NCI-H2107 treated with DMSO at 0.1 percent for 48 hours (cell line): Measurements from ENCODE around the gene STRN.
A peak's percentile ranks its signal among the peaks of the same experiment; 100 is the strongest.
"Not testable (repeated sequence)": the region's sequence is repeated elsewhere in the genome, so short reads cannot be mapped to it uniquely, and the experiment has no call there.

Source experiments
- DNase-seq: peaks from one replicate; lab custom pipeline; 2025; ENCODE audit not compliant: unreplicated experiment; lab: John Stamatoyannopoulos, UW

Gene STRN, protein sequence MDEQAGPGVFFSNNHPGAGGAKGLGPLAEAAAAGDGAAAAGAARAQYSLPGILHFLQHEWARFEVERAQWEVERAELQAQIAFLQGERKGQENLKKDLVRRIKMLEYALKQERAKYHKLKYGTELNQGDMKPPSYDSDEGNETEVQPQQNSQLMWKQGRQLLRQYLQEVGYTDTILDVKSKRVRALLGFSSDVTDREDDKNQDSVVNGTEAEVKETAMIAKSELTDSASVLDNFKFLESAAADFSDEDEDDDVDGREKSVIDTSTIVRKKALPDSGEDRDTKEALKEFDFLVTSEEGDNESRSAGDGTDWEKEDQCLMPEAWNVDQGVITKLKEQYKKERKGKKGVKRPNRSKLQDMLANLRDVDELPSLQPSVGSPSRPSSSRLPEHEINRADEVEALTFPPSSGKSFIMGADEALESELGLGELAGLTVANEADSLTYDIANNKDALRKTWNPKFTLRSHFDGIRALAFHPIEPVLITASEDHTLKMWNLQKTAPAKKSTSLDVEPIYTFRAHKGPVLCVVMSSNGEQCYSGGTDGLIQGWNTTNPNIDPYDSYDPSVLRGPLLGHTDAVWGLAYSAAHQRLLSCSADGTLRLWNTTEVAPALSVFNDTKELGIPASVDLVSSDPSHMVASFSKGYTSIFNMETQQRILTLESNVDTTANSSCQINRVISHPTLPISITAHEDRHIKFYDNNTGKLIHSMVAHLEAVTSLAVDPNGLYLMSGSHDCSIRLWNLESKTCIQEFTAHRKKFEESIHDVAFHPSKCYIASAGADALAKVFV

DNA sequence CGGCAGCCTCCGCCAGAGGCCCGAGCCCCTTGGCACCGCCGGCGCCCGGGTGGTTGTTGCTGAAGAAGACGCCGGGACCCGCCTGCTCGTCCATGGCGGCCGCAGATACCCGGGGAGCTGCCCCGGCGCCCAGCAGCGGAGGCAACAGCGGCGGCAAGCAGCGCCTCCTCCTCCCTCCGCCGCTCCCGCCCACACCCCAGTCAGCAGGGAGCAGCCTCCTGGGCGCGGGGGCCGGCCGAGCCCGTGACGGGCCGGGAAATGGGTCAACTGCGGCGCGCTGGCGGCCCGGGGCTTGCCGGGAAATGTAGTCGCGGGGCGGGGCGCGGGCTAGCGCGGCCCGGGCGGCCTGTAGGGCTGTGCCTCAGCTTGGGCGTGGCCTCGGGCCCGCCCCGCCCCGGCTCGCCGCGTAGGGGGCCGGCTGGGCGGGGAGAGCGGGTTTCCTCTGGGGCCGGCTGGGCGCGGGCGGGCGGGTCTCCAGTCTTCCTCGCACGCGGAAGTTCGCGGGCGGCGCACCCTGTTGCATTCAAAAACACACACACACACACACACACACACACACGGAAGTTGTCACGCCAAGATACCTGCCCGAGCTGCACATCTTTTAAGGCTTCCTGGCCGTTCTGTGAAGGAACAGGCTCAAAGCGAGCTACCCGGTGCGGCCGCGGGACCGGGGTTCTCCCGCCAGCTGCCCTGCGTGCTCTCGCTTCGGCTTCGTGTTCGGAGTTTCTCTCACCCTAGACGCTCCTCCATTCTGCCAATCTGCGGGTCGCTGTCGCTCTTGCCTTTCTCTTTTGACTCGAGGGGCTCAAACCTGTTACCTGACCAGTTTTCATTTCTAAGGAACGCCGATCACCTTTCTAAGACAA, at the start of gene STRN:
TSS of gene STRN (minus strand) at position 167 of the 866 bp plus-strand sequence. CDS start at position 94, 73 bp downstream.
- DNase-seq, result peak; percentile 77

DNA sequence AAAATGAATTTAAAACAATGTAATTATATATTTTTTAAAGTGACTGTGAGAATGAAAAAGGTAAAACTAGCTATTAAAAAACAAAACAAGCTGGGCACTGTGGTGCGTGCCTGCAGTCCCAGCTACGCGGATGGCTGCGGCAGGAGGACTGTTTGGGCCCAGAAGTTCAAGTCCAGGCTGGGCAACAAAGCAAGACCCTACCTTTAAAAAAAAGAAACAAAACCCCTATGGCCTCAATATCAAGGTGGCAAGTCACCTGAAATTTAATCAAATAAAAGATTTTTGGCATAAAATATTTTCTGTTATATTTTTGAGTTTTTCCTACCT, 46.9 kb upstream of the STRN start:
- no peak for DNase-seq

DNA sequence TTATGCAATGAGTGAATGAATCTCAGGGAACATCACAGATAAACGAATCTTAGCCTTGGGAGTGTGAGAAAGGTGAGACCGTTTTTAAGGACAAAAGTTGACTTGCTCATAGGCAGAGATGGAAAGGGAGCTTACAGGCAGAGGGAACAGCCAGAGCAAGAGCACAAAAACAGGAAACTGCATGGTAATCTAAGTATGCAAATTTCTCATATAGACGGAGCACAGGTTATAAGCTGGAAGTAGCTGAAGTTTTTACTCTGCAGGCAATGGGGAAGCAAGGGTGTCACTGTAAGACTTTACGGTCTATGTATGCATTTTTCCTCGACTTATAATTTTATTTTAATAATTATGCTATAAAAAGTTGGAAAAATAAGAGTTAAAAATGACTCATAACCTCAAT, 44.8 kb upstream of the STRN start:
- DNase-seq, result no peak

DNA sequence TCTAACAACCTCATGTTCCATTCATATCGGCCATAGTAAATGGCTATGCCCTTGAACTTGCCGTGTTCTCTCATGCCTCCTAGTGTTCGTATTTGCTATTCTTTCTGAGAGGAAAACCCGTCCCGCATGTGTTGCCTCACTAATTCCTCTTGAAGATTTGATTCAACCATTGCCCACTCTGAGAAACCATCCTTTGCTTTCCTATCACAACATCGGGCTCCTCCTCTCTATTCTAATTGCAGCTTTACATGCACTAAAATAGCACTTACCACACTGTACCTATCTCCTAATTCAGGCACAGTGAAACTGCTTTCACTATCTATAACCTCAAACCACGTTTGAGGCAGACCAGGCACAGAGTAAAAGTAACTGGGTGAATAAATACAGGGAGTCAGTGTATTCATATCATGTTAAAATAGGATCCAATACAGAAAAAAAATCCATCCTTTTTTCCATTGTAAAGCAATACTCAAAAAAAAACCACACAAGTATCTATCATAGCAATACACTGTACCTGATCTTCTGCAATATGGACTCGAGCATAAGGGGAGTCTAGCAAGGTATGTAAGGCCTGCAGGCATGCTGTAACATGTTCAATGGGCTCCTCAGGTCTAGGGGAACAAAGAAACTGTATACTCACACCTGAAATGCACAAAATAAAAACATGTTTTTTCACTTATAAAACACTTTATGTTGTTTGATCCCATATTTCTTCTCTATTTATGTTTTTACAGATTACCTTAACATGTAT, 39.0 kb upstream of the STRN start:
- peak; percentile 8 for DNase-seq

DNA sequence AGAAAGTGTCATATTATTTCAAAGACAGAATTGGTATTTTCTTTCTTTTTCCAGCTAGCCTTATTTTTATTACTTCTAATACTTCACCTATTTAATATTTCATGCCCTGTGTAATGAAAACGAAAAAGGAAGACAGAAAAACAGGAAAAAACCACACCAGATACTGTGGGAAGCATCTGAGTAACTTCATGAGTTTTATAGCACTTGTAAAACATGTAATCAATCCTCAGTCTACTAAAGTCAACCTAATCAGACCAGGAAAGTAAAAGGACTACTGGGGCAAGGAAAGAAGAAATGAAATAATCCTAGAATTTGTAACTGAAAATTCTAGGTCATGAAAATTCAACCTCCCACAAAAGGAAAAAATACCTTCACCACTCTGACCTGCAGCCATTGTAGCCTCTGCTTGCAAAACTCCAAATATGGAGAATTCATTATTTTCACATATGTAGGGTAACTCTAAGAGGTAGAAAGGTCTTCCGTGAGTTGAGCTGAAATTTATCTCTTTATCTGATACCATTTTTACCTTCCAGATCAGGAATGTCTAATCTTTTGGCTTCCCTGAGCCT, 34.7 kb upstream of the STRN start:
- DNase-seq, result no peak

DNA sequence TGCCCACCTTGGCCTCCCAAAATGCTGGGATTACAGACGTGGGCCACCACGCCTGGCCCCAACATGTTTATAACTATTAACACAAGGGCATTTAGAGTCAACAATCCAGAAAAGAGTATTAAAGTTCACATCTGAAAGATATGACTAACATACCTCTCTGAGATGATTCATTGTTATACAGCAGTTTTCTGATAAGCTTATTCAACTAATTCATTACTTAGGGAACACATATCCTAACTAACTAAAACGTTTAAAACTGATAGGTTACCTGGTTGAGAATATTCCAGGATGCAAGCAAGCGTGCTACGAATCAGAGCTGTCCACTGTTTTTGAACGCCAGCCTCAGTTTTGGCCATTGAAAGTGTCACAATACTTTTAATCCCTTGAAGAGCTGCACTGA, 34.0 kb upstream of the STRN start:
- DNase-seq, result no peak

DNA sequence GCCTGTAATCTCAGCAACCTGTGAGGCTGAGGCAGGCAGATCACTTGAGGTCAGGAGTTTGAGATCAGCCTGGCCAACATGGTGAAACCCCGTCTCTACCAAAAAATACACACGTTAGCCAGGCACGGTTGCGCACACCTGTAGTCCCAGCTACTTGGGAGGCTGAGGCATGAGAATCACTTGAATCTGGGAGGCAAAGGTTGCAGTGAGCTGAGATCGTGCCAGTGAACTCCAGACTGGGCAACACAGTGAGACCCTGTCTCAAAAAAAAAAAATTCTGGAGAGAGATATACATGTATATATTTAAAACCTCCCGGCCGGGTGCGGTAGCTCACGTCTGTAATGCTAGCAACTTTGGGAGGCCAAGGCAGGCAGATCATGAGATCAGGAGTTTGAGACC, 33.1 kb upstream of the STRN start:
- not testable (repeated sequence) for DNase-seq

DNA sequence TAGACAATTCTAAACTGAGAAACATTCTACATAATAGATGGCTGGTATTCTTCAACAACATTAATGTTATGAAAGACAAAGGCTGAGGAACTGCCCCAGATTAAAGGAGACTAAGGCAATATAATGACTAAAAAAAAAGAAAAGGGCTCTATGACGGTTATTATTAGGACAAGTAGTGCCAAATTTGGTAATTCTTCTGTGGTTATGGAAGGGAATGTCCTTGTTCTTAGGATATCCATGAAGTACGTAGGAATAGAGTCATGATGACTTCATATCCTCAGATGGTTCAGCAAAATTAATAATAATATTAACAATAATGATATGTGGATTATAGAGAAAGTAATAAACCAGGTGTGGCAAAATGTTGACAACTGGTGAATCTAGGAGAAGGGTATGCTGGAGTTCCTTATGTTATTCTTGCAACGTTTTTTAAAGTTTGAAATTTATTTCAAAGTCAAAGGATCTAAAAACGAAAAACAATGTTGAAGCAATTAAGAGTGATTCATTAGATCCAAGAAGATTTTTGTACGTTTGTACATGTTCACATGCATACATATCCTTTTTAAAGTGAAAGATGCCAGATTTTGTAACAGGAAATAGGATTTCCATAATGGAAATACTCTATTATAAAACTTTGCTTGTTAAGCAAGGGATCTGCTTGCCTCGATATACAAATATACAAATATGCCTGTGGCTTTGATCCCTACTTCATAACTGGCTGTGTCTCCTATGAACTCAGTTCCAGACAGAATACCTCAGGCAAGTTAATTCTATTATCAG, 27.7 kb upstream of the STRN start:
- no peak for DNase-seq

DNA sequence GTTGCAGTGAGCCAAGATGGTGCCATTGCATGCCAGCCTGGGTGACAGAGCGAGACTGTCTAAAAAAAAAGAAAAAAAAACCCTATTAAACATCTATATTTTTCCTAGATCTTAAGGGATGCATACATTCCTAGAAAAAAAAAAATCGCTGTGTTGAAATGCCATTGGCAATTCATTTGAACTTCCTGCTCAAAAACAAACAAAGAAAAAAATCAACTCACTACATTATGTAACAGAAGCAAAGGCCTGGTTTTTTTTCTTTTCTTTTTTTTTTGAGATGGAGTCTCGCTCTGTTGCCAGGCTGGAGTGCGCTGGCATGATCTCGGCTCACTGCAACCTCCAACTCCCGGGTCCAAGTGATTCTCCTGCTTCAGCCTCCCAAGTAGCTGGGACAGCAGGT, 21.7 kb upstream of the STRN start:
- no peak for DNase-seq

DNA sequence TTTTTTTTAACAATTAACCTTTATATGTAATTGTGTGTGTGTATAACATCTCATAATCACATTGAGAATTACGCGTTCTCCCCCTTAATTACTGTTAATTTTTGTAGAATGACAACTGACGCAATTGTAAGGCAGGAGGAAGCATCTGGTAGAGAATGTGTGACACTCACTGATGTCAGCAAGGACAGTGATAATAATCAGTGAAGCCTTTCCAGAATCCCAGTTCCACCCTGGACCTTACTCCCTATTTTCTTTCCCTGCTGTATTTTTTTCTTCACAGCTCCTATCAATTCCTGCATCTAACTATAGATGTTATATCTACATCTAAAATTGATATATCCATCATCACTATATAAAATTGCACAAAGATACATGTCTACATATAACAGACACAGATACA, 16.1 kb upstream of the STRN start:
- no peak for DNase-seq

DNA sequence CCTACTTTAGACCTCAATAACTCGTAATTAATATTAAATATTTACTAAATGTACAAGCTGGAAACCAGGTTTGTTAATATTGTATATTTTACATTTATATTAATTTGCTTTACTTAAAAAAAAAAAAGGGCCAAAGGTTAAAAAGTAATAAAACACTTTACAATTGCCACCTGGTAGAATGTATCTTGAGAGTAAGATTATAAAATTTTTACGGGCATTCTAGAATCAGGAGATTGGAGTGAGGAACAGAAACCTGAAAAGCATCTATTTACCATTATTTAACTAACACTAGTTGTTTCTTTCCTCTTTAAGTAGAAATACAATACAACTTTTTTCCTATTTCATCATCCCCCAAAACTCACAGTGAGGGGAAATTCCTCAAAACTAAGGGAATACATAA, 15.6 kb upstream of the STRN start:
- DNase-seq, result no peak

DNA sequence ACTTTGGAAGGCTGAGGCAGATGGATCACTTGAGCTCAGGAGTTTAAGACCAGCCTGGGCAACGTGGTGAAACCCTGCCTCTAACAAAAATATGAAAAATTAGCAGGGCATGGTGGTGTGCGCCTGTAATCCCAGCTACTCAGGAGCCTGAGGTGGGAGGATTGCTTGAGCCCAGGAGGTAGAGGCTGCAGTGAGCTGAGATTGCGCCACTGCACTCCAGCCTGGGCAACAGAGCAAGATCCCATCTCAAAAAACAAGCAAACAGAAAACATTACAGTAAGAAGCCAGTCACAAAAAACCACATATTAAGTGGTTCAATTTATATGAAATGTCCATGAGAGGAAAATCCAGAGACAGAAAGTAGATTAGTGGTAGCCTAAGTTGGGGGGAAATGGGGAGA, 12.7 kb upstream of the STRN start:
- DNase-seq, result not testable (repeated sequence)

DNA sequence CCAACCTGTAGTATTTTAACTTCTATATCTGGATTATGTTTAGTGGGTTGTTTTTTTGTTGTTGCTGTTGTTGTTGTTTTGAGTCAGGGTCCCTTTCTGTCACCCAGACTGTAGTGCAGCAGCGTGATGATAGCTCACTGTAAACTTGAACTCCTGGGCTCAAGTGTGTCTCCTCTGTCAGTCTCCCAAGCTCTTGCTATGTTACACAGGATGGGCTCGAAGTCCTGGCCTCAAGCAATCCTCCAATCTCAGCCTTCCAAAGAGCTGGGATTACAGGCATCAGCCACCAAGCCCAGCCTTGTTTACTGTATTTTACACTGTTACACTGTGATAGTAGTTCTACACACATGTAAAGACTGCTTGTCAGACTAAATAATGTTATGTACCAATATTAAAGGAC, 9.7 kb upstream of the STRN start:
- no peak for DNase-seq

DNA sequence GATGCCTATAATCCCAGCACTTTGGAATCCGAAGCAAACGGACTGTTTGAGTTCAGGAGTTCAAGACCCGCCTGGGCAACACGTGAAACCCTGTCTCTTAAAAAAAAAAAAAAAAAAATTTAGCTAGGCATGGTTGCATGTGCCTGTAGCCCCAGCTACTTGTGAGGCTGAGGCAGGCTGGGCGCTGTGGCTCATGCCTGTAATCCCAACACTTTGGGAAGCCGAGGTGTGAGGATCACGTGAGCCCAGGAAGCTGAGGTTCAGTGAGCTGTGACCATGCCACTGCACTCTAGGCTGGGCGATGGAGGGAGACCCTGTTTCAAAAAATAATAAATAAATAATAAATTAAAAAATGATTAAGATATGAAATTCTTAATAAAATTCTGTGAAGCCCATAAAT, 9.0 kb upstream of the STRN start:
- no peak for DNase-seq

DNA sequence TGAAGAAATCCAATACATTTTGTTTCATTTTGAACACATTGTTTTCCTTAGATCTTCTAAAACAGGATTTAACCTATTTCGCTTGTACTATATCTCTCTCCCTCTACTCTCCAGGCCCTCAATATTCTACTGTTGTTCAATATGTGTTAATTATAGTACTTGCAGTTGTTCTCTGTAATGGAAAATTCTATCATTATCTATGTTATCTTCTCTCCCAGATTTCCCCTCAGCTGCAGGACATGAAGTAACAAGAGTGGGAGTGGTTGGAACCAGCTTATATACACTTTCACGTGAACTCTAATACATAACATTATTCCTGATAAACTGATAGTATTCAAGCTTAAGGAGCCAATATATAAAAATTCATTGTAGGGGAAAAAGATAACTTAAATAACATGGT, 7.0 kb upstream of the STRN start:
- DNase-seq, result no peak

DNA sequence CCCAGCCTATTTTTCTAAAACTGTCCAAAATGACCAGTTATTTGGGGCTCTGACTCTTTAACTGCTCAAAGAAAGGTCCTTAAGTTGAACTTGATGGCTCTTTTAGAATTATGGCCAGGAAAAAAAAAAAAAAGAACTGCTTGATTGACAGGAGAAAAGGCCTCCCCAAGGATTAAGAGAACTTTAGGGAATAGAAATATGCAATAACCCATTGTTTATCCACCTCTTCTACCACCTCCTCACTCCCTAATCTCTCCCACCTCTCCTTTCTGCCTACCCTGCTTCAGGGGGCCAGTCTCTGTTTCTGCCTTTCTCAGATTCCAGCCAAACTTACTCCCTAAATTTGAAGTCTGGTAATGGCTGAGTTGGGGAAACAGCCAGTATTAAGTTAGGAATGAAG, 5.7 kb upstream of the STRN start:
- DNase-seq, result no peak

DNA sequence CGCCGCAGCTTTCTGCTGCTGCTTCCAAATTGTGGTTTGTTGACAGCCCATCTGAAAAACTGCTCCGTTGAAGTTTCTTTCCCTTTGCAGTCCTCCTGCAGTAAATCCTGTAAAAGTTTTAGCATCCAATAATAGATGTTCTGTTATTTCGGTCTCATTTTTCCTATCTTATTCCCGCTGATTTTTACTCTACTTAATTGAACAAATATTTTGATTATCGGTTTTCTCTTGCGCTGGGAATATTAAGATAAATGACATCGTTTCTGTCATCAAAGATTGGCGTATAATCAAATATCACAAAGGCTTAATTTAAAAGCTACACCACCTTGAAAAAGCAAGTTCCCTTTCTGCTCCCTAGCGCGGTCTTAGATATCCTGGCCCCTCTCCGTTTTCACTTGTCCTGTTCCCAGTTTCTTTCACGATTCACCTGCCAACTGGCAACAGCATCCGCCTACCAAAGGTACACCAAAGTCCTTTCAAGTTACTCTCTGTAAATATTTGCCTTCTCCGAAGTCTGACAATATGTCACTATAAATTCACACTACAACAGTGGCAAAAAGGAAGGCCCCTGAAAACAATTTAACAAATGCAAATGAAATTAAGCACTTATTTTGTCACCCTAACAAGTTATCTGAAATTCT, 1.0 kb upstream of the STRN start:
- DNase-seq, result no peak

DNA sequence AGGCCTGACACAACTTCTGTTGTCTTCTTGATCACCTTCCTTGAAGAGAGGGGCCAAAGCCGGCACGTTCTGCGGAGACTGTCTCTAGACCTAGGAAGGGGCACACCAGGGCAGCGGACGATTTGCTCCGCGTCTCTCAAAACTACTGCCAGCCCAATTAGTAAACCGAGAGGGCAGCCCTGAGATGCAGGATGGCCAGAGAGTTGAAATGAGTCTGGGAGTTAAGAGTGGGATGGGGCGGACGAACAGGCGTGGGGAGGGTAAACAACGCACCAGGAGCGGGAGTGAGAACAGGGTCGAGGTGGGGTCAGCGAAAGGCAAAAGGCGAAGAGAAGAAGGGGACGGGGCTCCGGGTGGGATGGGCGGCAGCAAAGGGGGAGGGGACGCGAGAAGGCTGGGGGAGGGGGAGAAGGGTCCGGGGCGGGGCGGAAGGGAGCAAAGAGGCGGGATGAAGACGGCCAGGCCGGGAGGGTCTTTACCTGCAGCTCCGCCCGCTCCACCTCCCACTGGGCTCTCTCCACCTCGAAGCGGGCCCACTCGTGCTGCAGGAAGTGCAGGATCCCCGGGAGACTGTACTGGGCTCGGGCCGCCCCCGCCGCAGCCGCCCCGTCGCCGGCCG, 476 bp downstream of the STRN start:
- no peak for DNase-seq

DNA sequence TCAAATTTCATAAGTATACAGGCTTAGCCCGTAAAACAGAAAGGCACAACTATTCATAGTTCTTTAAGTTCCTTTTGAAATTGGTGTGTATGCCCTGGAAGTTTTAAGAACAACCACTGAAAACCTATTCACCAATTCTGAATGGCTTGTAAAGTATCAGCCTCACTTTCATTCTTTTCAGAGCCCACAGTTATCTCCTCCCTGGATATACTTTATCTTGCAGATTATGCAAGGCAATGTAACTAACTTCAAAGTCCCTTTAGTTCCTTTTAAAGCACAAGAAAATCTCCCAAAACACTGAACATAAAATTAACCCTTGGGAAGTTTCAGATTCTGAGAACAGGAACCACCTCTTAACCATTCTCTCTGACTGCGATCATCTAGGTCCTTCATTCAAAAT, 1.1 kb downstream of the STRN start:
- DNase-seq, result no peak
